IPS-NIHi7 (cell line): ENCODE results near the gene ORC5.
"Not testable (repeated sequence)": the region's sequence is repeated elsewhere in the genome, so short reads cannot be mapped to it uniquely, and the experiment has no call there.

Source experiments
- DNase-seq: peaks from one replicate; pipeline ENCODE4 v3.0.0; 2012; ENCODE audit warnings: mixed read lengths; ENCODE audit errors: extremely low spot score

Gene ORC5

DNA sequence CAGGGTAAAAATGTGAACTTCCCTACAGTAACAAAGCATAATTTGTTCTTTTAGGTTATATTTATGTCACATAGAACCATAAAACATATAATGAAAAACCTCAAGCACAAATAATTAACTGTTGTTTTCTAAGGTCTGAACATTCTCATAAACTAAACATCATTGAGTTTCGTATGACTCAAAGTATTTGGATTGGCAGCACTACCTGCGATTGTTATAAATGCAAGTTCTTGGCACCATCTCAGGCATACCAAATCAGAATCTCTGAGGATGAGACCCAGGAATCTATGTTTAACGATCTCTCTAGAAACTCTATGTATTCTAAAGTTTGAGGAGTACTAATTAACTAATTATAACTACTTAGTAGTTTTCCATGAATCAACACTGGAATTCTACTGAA, 22.5 kb downstream of the ORC5 start:
- DNase-seq = no peak

DNA sequence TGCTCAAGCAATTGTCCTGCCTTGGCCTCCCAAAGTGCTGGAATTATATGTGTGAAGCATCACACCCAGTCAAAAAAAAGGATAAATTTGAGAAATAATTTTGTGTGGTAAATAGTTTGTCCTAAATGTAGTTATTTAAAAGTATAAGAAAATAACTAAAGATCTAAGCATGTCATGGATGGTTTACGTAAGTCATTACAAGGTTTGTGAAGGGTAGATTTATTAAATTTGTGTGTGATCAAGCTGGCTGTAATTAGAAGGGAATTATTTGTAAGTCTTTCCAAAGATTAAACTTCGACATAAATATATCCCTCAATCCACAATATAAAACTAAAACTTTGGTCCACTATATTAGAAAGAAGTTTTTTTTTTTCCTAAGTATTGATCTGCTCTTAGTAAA, 28.6 kb downstream of the ORC5 start:
- DNase-seq = no peak

DNA sequence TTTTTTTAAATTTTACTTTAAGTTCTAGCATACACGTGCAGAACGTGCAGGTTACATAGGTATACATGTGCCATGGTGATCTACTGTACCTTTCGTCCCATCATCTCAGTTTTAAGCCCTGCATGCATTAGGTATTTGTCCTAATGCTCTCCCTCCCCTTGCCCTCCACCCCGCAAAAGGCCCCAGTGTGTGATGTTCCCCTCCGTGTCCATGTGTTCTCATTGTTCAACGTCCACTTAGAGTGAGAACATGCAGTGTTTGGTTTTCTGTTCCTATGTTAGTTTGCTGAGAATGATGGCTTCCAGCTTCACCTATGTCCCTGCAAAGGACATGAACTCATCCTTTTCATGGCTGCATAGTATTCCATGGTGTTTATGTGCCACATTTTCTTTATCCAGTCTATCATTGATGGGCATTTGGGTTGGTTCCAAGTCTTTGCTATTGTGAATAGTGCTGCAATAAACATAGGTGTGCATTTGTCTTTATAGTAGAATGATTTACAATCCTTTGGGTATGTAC, 30.2 kb downstream of the ORC5 start:
- not testable (repeated sequence) for DNase-seq

DNA sequence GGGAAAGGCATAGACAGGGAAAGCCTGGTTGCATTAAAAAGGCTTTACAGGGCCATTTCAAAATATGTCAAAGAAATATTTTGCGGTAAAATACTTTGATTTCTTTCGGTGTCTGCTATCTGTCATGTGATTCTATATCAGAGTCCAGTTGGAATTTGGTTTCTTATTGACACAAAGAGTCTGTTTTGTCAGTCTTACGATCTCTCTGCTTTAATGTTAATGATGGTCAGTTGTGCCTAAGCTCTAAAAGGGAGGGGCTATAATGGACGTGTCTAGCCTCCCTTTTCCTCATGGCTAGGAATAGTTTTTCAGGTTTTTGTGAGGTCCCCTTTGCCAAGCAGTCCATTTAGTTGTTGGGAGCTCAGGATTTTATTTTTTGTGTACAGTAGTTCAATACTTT, 31.5 kb downstream of the ORC5 start:
- no peak for DNase-seq

DNA sequence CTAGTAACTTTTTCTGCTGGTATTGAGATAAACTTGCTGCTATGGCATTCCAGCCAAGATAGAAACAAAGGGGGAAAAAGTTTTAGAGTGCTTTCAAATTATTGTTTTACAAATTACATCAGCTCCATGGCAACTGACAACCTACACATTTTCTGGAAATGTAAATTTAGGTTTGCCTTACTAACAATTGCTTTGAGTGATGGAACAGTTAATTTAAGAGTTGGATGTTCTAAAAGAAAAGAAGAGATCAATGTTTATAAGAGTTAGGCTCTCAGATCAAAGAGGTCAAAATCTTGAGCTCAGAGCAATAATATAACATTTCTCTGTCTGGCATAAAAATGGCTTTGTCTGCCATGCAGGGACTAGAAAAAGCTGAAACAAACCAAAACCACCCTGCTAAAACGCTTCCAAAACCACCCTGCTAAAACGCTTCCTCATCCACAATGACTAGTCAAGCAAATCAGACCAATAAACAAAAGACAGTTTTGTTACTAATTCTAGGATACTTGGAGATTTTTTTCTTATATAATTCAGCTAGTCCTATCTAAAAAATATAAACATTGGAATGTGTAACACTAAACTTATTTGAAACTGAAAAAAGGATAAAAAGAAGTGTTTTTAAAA, 32.3 kb downstream of the ORC5 start:
- DNase-seq = no peak

DNA sequence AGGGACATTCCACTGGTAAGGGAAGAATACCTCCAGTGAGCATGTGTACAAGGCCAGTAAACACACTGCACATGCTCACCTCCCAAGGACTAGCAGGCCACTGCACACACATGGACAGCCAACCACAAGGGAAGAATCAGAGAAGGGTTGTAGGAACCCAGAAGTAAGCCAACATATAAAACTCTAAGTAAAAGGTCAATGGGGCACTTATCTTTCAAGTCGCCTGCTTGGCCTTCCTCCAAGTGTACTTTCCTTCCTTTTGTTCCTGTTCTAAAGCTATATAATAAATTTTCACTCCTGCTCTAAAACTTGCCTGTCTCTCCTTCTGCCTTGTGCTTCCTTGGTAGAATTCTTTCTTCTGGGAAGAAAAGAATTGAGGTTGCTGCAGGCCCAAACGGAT, 33.0 kb downstream of the ORC5 start:
- no peak for DNase-seq

DNA sequence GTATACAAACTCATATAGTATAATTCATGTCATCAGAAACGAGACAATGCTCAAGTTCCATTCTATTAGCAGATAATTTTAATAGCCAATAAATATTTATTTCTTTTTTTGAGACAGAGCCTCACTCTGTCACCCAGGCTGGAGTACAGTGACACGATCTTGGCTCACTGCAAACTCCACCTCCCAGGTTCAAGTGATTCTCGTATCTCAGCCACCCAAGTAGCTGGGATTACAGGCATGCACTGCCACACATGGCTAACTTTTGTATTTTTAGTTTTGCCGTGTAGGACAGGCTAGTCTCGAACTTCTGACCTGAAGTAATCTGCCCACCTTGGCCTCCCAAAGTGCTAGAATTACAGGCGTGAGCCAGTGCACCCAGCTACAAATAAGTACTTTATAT, 45.7 kb downstream of the ORC5 start:
- DNase-seq = no peak

DNA sequence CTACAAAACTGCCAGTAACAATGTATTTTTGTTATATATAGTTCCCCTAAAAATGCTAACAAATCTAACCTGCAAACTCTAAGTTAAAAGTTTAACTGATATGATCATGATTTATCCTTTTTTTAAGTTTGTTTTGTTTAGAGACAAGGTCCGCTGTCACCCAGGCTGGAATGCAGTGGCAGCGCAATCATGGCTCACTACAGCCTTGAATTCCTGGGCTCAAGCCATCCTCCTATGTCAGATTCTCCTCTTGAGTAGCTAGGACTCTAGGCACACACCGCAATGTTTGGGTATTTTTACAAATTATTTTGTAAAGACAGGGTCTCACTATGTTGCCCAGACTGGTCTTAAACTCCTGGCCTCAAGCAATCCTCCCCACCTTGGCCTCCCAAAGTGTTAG, 46.6 kb downstream of the ORC5 start:
- no peak for DNase-seq

DNA sequence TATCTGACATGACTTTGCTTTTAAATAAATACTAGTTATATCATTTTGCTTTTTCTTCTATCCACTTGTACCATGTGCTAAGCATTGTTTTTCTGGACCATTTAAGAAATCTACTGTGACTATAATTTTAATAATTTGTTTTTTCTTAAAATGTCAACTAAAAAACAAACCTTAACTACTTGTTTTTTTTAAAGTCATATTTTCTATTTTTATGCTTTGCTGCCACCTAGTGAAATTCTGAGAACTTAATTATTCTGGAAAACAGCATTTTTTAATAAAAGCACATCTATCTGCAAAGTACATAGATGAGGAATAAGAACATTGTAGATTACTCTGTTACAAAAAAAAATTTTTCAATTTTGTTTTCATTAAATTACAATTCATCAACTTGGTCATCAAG, 47.4 kb downstream of the ORC5 start:
- no peak for DNase-seq

DNA sequence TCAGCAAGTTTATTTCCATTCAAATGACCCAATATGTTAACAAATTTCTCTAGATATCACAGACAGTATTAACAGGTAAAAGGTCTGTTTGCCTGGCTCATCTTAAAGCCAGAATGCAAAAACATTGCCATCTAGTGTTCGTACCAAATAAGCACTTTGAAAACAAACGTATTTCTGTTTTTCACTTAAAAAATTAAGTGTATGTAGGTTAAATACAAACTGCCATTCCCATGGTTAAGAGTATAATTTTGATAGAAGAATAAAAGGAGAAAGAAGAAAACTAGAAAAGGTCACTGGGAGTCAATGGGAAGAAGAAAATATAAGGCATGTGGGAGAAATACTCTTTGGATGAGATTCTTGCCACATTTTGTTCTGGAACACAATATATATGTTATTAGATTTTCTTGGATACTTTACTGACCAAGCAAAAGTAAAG, 51.0 kb downstream of the ORC5 start:
- peak; percentile 12 for DNase-seq

DNA sequence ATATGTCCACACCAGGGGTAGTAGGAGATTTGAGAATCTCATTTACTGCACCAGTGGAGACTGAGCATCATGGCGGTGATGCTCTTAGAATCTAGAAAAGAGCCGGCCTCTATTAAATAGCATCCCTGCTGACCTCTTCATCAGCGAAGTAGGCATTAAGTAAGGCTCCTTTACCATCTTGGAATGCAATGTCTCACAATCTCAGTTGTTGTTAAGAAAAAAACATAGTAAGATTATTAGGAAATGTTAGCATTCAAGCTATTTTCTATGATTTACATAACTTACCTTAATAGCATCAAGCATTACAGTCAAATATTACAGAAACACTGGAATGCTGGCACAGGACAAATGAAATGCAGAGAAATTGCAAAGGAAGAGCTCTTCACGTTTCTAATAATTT, 54.5 kb downstream of the ORC5 start:
- no peak for DNase-seq

DNA sequence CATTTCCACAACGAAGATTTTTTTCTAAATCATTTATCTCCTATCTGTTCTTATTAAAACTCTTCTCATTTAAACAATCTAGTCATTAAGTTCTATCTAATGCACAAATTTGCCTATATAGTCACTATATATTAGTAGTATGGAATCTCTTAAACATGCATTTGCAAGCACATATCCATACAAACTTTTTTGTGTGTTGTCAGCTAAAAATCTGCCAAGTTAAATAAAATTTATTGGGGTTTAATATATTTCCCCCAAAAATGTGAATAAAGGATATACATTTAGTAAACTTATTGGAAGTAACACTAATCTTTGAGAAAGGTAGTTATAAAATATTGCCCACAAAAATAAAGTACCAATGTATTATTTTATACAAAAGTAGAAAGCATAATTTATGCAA, 55.3 kb downstream of the ORC5 start:
- DNase-seq = no peak

DNA sequence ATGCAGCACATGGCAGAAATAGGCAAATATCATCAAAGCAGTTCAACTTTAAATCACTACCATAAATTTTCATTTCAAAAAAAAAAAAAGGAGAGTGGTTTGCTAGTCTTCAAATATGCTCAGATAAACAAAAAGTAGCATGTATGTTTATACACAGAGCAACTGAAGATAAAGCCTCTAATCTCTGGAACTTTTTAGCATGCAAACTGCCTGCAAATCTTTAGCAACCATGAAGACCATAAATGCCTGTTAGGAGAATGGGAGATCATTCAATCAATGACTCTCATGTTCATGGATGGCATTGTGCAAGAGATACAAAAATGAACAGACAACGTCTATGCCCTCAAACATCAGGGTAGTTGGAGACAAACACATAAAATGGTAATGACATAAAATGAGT, 57.3 kb downstream of the ORC5 start:
- no peak for DNase-seq

DNA sequence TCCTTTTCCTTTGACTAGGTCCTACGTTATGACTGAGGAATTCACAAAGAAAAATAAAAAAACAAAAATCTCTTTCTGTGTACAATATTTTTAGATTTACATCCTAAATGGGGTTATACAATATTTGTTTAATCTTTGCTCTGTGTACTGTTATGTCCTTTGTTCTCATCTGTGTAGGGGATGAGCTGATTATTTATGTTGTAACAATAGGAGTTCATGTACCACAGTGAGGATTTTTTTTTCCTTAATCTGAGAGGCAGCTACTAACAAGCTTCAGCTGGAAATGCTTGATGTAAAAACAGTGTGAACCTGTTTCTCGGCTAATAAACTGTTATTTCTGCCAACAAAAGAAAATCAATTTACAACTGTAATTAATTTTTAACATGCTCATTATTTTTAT, 58.0 kb downstream of the ORC5 start:
- DNase-seq = no peak

DNA sequence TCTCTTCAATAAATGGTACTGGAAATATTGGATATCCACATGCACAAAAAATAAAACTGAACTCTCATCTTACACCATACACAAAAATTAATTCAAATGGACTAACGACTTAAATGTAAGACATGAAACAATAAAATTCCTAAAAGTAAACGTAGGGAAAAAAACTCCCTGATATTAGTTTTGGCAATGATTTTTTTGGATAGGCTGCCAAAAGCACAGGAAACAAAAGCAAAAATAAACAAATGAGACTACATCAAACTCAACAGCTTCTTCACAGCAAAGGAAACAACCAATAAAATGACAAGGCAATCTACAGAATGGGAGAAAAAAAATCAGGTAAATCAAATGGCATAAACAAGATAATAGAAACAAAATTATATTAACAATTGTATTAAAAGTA, 65.7 kb downstream of the ORC5 start:
- no peak for DNase-seq

DNA sequence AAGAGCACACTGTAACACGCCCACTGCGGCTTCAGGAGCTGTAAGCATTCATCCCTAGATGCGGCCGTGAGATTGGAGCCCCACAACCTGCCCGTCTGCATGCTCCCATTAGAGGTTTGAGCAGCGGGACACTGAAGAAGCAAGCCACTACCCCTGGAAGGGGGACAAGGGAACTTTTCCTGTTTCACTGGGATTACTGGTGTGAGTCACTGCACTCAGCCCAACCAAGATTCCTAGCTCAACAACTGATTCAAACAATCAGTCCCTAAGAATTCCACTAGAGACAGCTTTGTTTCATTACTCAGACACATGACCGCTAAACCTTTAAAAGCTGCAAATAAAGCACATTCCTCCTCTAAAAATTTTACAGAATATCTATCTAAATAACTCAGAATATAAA, 69.8 kb downstream of the ORC5 start:
- DNase-seq = peak; percentile 17

DNA sequence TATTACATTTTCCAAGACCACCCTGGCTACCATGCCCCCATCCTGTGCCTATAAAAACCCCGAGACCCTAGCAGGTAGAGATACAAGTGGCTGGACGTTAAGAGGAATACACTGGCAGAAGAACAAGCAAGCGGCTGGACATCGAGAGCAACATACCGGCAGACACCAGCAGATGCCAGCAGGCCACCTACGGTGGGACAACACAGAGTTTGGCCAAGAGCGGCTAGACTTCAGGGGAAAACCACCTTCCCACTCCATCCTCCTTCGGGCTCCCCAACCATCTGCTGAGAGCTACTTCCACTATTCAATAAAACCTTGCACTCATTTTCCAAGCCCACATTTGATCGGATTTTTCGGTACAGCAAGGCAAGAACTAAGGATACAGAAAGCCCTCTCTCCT, 70.3 kb downstream of the ORC5 start:
- no peak for DNase-seq

DNA sequence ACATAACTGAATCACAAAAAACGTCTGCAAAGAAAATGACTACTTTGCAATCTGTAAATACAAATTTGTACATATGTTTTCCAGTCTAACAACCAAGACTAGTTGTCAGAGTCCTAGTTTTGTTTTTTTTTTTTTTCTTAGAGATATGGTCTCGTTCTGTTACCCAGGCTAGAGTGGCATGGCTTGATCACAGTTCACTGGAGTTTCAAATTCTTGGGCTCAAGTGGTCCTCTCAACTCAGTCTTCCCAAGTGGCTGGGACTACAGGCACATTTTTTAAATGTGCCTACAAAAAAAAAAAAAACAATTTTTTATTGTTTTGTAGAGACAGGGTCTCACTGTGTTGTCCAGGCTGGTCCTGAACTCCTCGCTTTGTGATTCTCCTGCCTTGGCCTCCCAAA, 70.8 kb downstream of the ORC5 start:
- no peak for DNase-seq

DNA sequence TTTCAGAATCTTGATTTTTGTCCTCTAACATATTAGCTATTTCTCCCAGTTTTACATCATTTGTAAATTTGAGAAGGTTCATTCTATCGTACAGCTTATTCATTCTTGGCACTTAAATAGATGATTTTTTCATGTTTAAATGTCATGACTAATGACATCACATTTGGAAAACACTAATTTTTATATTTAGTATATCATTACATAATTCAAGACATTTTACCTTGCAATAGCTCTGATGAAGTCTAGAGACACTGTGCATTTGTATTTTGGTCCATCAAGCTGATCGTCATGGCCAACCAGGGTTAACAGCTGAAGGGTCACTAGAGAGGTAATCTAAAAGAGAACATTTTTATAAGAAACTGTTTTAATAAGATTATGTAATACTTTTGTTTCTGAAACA, 71.3 kb downstream of the ORC5 start:
- DNase-seq = no peak

DNA sequence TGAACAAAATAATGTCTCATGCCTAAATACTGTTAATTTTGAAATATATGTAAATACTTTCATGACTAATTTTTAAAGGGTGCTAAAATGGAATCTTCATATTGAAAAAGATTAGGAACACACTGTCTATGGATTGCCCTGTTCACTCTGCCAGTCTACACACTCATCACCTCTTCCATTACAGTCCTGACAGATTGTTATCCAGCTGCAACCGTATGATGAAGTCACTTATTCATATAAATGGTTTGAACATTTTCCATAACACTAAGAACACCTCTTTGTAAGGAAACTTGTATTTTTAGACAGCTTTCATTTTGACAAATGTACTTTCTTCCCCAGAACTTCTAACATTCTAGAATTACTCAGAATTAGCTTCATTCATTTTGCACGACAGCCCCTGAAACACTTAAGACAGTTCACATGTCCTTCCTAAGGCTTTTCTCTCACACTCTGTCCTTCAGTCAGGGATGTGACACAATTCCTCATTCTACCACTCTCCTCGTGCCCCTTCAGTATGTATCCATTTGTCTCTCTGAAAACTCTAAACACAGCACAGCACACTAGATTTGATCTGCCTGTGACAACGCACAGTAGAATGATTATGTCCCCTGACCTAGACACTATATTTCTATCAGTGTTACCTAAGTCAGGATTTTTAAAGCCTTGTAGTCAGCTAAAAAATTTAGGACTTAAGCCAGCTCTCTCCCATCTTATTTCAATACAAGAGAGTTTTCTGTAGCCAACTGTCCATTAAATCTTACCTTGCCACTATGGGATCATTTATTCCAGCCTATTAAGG, 71.9 kb downstream of the ORC5 start:
- DNase-seq = no peak

DNA sequence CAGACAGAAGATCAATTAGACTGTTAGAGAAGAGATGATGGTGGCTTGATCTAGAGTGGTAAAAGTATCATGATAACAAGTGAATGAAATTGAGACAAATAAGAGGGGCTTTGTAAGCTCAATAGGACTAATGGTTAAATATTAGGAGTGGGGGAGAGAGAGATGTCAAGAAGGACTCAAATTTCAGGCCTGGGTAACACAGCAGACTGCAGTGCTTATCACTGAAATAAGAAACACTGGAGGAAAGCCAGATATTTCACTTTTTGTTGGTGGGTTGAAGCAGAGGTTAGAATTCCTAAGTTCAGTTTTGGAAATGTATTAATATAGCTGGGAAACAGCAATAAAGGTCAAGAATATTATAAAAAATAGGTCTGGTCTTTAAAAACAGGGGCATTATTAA, 74.6 kb downstream of the ORC5 start:
- no peak for DNase-seq

DNA sequence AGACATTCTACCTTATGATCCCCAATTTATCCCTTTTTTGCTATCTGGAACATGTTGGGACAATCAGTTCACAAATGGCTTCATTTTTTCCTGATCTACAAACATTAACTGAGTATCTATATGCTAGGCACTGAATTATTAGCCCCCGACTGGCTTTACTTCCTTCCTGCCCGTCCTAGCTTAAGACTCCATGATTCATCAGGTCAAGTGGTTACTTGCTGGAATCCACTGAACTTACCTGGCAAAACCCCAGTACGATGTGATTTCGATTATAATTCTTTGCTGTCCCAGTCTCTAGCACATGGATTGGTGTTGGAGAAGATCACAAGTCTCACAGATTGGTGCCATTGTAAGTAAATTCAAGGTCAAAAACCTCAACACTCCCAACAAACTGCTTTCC, 77.1 kb downstream of the ORC5 start:
- no peak for DNase-seq

DNA sequence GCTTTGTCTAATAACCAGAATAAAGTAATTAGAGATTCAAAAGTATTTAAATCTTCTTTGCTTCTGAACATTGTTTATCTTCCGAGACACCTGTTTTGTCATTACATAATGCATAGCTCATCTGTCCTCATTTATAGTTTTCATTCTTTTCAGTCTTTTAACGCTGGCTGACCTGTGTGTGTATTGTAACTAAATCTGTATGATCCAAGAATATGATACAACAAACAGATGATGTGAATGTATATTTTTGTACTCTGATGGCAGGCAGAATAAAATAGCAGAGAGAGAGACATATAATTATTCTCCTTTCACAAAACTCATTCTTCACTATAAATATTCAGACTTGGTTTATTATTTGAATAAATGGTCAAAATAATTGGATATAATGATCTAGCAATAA, 80.6 kb downstream of the ORC5 start:
- no peak for DNase-seq
